Mesendoderm (in vitro differentiated cells): Measurements from ENCODE around the gene RBM10. TPM values are rescaled to one million over a fixed set of nuclear protein-coding genes. Genes with fewer than 3 reads are reported as not detected.

Experiments
- DNase-seq: peaks from one replicate; pipeline ENCODE4 v3.0.0; 2013
- H2AK5ac ChIP-seq: 2 replicates; pipeline ENCODE4 v1.6.1; 2013; ENCODE audit warnings: low read length, inconsistent platforms
- H2BK120ac ChIP-seq: 2 replicates; pipeline ENCODE4 v1.6.1; 2013; ENCODE audit warnings: low read depth, mild to moderate bottlenecking, low read length, moderate library complexity, mixed read lengths
- H2BK15ac ChIP-seq: replicated peaks from 2 replicates; pipeline ENCODE4 v1.6.1; 2013; ENCODE audit warnings: low read depth, mild to moderate bottlenecking, moderate library complexity
- H2BK5ac ChIP-seq: 2 replicates; pipeline ENCODE4 v1.6.1; 2013; ENCODE audit warnings: low read length, inconsistent platforms
- H3K18ac ChIP-seq: 2 replicates; pipeline ENCODE4 v1.6.1; 2013; ENCODE audit warnings: mild to moderate bottlenecking, low read length, mixed read lengths
- H3K23ac ChIP-seq: one replicate; pipeline ENCODE4 v1.6.1; 2013; ENCODE audit warnings: low read length
- H3K27ac ChIP-seq: 2 replicates; pipeline ENCODE4 v1.5.1; 2013; ENCODE audit warnings: low read depth, mild to moderate bottlenecking, inconsistent platforms, low read length, moderate library complexity
- H3K27me3 ChIP-seq: 2 replicates; pipeline ENCODE4 v1.6.1; 2013; ENCODE audit warnings: low read length, control low read depth, mild to moderate bottlenecking, inconsistent platforms; ENCODE audit not compliant: insufficient read depth, poor library complexity
- H3K36me3 ChIP-seq: 2 replicates; pipeline ENCODE4 v1.6.1; 2013; ENCODE audit warnings: low read length, inconsistent platforms; ENCODE audit not compliant: control insufficient read depth, insufficient read depth
- H3K4ac ChIP-seq: one replicate; pipeline ENCODE4 v1.6.1; 2013; ENCODE audit warnings: low read depth, mild to moderate bottlenecking, low read length, moderate library complexity
- H3K4me1 ChIP-seq: 2 replicates; pipeline ENCODE4 v1.6.1; 2013; ENCODE audit warnings: low read depth, low read length, inconsistent platforms; ENCODE audit not compliant: control insufficient read depth
- H3K4me2 ChIP-seq: 2 replicates; pipeline ENCODE4 v1.6.1; 2013; ENCODE audit warnings: low read length
- H3K4me3 ChIP-seq: 2 replicates; pipeline ENCODE4 v1.5.1; 2013; ENCODE audit warnings: mild to moderate bottlenecking, low read length
- H3K56ac ChIP-seq: one replicate; pipeline ENCODE4 v1.6.1; 2013; ENCODE audit warnings: low read length
- H3K79me1 ChIP-seq: 2 replicates; pipeline ENCODE4 v1.6.1; 2013; ENCODE audit warnings: low read length, inconsistent platforms
- H3K79me2 ChIP-seq: 2 replicates; pipeline ENCODE4 v1.6.1; 2013; ENCODE audit warnings: mild to moderate bottlenecking, low read length; ENCODE audit not compliant: control insufficient read depth, insufficient read depth
- H3K9ac ChIP-seq: 2 replicates; pipeline ENCODE4 v1.6.1; 2013; ENCODE audit warnings: low read length, inconsistent platforms
- H4K5ac ChIP-seq: one replicate; pipeline ENCODE4 v1.6.1; 2013; ENCODE audit warnings: low read length
- H4K8ac ChIP-seq: one replicate; pipeline ENCODE4 v1.6.1; 2013; ENCODE audit warnings: low read depth, mild to moderate bottlenecking, control low read depth, low read length, moderate library complexity
- WGBS: extraction: QIAGEN DNeasy Blood & Tissue Kit; methylation state at CpG from one replicate; pipeline ENCODE4 v1.1.7; 2013; ENCODE audit warnings: low lambda C conversion rate, missing lambda C conversion rate; ENCODE audit not compliant: insufficient coverage; ENCODE audit errors: extremely low coverage; 5-methylcytosine and 5-hydroxymethylcytosine counted together
- polyA plus RNA-seq, 2 experiments: library from polyadenylated mRNA; stranded (reverse); fragments of 200-250 nt; gene quantifications; one replicate each; pipeline ENCODE4 v1.2.3, GENCODE V29; 2013

The RBM10 gene, protein sequence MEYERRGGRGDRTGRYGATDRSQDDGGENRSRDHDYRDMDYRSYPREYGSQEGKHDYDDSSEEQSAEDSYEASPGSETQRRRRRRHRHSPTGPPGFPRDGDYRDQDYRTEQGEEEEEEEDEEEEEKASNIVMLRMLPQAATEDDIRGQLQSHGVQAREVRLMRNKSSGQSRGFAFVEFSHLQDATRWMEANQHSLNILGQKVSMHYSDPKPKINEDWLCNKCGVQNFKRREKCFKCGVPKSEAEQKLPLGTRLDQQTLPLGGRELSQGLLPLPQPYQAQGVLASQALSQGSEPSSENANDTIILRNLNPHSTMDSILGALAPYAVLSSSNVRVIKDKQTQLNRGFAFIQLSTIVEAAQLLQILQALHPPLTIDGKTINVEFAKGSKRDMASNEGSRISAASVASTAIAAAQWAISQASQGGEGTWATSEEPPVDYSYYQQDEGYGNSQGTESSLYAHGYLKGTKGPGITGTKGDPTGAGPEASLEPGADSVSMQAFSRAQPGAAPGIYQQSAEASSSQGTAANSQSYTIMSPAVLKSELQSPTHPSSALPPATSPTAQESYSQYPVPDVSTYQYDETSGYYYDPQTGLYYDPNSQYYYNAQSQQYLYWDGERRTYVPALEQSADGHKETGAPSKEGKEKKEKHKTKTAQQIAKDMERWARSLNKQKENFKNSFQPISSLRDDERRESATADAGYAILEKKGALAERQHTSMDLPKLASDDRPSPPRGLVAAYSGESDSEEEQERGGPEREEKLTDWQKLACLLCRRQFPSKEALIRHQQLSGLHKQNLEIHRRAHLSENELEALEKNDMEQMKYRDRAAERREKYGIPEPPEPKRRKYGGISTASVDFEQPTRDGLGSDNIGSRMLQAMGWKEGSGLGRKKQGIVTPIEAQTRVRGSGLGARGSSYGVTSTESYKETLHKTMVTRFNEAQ
- polyA plus RNA-seq (2013, experiment 1 of 2): 49.5 TPM
- polyA plus RNA-seq (2013, experiment 2 of 2): 49.6 TPM

DNA sequence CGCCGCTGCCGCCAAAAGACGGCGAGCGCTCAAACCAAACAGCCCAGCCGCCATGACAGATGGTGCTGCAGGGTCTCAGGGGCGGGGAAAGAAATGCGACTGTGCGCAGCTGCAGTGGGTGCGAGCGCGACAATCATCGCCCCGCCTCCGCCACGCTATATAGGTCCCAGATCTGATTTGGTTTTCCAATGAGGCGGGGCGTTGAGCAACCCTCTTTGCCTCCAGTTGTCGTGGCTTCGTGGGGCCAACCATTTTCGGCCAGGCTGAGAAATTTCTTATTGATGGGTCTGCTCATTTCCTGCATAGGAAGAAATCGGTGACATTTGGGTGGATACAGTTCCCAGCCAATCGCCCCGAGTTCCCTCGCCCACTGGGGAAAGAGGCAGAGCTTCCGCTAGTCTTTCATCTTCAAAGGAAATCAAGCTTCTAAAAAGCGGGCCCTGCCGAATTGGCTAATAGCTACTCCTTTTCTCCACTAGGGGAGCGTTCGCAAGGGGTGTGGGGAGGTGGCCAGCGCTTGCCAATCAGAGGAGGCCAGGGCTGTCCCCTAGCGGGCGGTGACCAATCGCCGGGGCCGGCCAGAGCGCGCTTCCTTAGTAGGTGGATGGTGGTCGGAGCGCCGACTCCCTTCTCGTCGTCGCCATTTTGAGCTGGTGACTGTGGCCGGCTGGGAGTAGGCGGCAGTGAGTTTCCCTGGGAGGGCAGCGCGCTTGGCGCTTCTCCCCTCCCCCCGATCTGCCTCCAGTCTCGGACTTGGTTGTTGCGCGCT lies at the start of gene RBM10, which contains the start of gene NDUFB11:
Gene RBM10 (plus strand): TSS at position 596 of the 769 bp plus-strand sequence. CDS start 2,261 bp downstream, outside the sequence.
Gene NDUFB11 (minus strand): TSS at position 77 of the 769 bp plus-strand sequence. CDS start 23 bp downstream, at position 54.
- no peak within 1 kb of the TSS for H2BK5ac ChIP-seq
- peaks cover 44% of the 10 kb centered on the region for H3K79me2 ChIP-seq
- H3K4me3 ChIP-seq: peak within 1 kb of the TSS; percentile 86
- H2BK15ac ChIP-seq: no peak within 1 kb of the TSS
- peak within 1 kb of the TSS; percentile 95 for H3K56ac ChIP-seq
- peak within 1 kb of the TSS; percentile 62 for H3K4ac ChIP-seq
- peak within 1 kb of the TSS; percentile 95 for H3K9ac ChIP-seq
- H3K79me1 ChIP-seq: peaks cover 3% of the 10 kb centered on the region
- no peak within 1 kb of the TSS for H4K5ac ChIP-seq
- no peak within 1 kb of the TSS for H4K8ac ChIP-seq
- H3K27ac ChIP-seq: peak within 1 kb of the TSS; percentile 79
- no peak within 1 kb of the TSS for H2AK5ac ChIP-seq
- H3K4me1 ChIP-seq: no peaks in the 10 kb centered on the region
- peak within 1 kb of the TSS; percentile 83 for H3K4me2 ChIP-seq
- WGBS: no CpG with 5 or more reads among the region's 54 CpGs
- H3K23ac ChIP-seq: no peak within 1 kb of the TSS
- H3K18ac ChIP-seq: peak within 1 kb of the TSS; percentile 60
- H2BK120ac ChIP-seq: no peak within 1 kb of the TSS
- H3K36me3 ChIP-seq: no peaks in the 10 kb centered on the region
- H3K27me3 ChIP-seq: no peaks in the 10 kb centered on the region
- DNase-seq: peak; percentile 97

DNA sequence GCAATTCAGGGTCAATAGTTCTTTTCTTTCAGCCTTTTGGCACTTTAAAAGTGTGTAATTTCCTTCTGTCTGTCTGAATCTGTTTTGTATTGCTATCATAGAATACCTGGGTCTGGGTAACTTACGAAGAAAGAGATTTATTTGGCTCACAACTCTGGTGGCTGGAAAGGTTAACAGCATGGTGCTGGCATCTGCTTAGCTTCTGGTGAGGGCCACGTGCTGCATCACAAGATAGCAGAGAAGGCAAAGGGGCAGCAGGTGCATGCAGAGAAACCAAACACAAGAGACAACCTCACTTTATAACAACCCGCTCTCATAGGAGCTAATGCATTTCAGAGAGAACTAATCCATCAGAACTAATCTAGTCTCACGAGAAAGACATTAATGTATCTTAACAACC lies 48.0 kb upstream of the RBM10 start:
- Histone ChIP-seq H2AK5ac (no peak overlapping the region), H2BK120ac (no peak overlapping the region), H3K4me2 (no peak overlapping the region), H3K27me3 (no peaks in the 10 kb centered on the region), H3K56ac (no peak overlapping the region), H3K79me2 (no peaks in the 10 kb centered on the region), H3K36me3 (no peaks in the 10 kb centered on the region), H3K79me1 (no peaks in the 10 kb centered on the region), H3K9ac (no peak overlapping the region), H2BK15ac (no peak overlapping the region), H3K23ac (no peak overlapping the region), H3K4ac (no peak overlapping the region), H3K4me1 (no peaks in the 10 kb centered on the region), H3K4me3 (no peak overlapping the region), H4K5ac (no peak overlapping the region), H2BK5ac (no peak overlapping the region), H3K27ac (no peak overlapping the region), H4K8ac (no peak overlapping the region), H3K18ac (no peak overlapping the region)
- WGBS: no CpG with 5 or more reads among the region's 4 CpGs
- DNase-seq: no peak

DNA sequence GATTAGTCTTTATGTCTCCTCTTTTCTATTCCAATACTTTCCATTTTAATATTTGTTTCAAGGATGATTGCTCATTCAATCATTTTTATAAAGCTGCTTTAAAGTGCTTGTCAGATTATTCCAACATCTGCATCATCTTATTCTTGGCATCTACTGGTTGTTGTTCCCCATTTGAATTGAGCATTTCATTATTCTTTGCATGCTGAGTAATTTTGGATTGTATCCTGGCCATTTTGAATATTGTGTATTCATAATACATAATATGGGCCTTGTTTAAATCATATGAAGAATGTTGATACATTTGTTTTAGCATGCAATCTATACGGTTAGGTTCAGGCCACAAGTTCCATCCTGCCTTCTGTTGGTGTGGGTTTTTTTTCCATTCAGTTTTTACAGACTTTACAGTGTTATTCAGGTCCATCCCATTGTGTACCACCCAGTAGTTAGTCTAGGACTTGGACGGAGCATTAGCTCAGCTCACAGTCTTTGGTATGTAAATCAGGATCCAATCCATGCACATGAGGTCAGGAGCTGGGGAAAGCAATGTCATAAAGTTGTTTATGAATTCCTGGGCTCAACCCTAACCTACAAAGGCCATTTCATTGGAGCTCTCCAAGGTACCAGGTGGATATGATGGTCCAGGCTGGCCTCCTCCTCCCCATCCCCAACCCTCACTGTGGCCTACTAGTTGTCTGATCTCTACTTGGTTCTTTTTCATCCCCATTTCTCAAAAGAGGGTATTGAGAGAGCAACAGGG lies 46.5 kb upstream of the RBM10 start:
- WGBS: no CpG with 5 or more reads among the region's 2 CpGs
- no peaks in the 10 kb centered on the region for H3K4me1 ChIP-seq
- H3K4me3 ChIP-seq: no peak overlapping the region
- no peak overlapping the region for H3K23ac ChIP-seq
- H4K8ac ChIP-seq: no peak overlapping the region
- no peaks in the 10 kb centered on the region for H3K79me1 ChIP-seq
- no peak overlapping the region for H2BK15ac ChIP-seq
- no peaks in the 10 kb centered on the region for H3K36me3 ChIP-seq
- no peak overlapping the region for H4K5ac ChIP-seq
- H2BK120ac ChIP-seq: no peak overlapping the region
- H3K9ac ChIP-seq: no peak overlapping the region
- no peak overlapping the region for H2BK5ac ChIP-seq
- no peak for DNase-seq
- H3K27me3 ChIP-seq: no peaks in the 10 kb centered on the region
- no peak overlapping the region for H3K18ac ChIP-seq
- no peak overlapping the region for H3K4me2 ChIP-seq
- no peak overlapping the region for H3K27ac ChIP-seq
- no peaks in the 10 kb centered on the region for H3K79me2 ChIP-seq
- H3K4ac ChIP-seq: no peak overlapping the region
- no peak overlapping the region for H2AK5ac ChIP-seq
- no peak overlapping the region for H3K56ac ChIP-seq

DNA sequence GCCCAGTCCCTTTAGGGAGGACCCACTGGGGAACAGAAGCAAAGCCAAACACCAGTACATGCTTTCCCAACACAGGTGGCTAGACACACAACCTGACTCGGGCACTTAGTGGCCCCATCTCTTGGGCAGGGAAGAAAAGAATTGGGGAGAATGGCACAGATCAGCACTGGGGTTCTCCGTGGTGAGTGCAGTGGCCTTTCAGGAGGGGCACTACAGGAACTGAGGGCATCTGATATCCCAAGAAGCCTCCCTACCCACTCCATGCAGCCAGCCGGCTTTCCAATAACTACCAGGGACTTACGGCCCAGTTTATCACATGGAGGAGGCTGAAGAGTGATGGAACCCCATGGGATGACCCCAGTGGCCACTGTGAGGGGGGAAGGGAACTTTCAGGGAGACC lies 43.8 kb upstream of the RBM10 start:
- no peak overlapping the region for H3K4ac ChIP-seq
- no peak overlapping the region for H2BK5ac ChIP-seq
- no peaks in the 10 kb centered on the region for H3K36me3 ChIP-seq
- no peak overlapping the region for H3K27ac ChIP-seq
- H3K23ac ChIP-seq: no peak overlapping the region
- H2BK15ac ChIP-seq: no peak overlapping the region
- WGBS: no CpG with 5 or more reads among the region's 4 CpGs
- H3K4me3 ChIP-seq: no peak overlapping the region
- no peak overlapping the region for H2AK5ac ChIP-seq
- no peaks in the 10 kb centered on the region for H3K79me1 ChIP-seq
- H3K56ac ChIP-seq: no peak overlapping the region
- H3K4me1 ChIP-seq: no peaks in the 10 kb centered on the region
- DNase-seq: no peak
- H3K27me3 ChIP-seq: no peaks in the 10 kb centered on the region
- no peak overlapping the region for H4K5ac ChIP-seq
- no peak overlapping the region for H3K4me2 ChIP-seq
- H2BK120ac ChIP-seq: no peak overlapping the region
- no peak overlapping the region for H3K18ac ChIP-seq
- no peak overlapping the region for H4K8ac ChIP-seq
- H3K79me2 ChIP-seq: no peaks in the 10 kb centered on the region
- H3K9ac ChIP-seq: no peak overlapping the region
